Muscle layer of colon (tissue), 2 donors: ENCODE results near the gene KLLN.
A peak's percentile ranks its signal among the peaks of the same experiment; 100 is the strongest.
"Not testable (repeated sequence)": the region's sequence is repeated elsewhere in the genome, so short reads cannot be mapped to it uniquely, and the experiment has no call there.

ENCODE experiments used
- H3K27ac ChIP-seq: one replicate; pipeline ENCODE4 v1.7.0; 2013; ENCODE audit warnings: low read depth, mild to moderate bottlenecking, low read length, moderate library complexity
- H3K27me3 ChIP-seq, 2 donors: one replicate each; pipeline ENCODE4 v1.7.0; 2013; ENCODE audit warnings: low read length in 2 of 2, mild to moderate bottlenecking in 2 of 2; ENCODE audit not compliant: insufficient read depth in 2 of 2, control insufficient read depth in 1 of 2
- H3K36me3 ChIP-seq: one replicate; pipeline ENCODE4 v1.7.0; 2013; ENCODE audit warnings: mild to moderate bottlenecking, low read length; ENCODE audit not compliant: insufficient read depth
- H3K4me1 ChIP-seq: one replicate; pipeline ENCODE4 v1.7.0; 2013; ENCODE audit warnings: mild to moderate bottlenecking, low read length; ENCODE audit not compliant: insufficient read depth
- H3K4me3 ChIP-seq, 2 donors: one replicate each; pipeline ENCODE4 v1.7.0; 2013; ENCODE audit warnings: low read length in 2 of 2, low read depth in 1 of 2, mild to moderate bottlenecking in 1 of 2, moderate library complexity in 1 of 2
- H3K9ac ChIP-seq: one replicate; pipeline ENCODE4 v1.7.0; 2013; ENCODE audit warnings: low read length
- H3K9me3 ChIP-seq: one replicate; pipeline ENCODE4 v1.7.0; 2013; ENCODE audit warnings: mild to moderate bottlenecking, low read length
- donor health status: abdominal sarcoma.
- donor health status: Adenocarcinoma of cecum.

KLLN gene

GRCh38 chr10:87863053-87863943 is at the start of gene KLLN, which contains the start of gene PTEN:
Gene KLLN, minus strand, starts transcription at chr10:87863533. Its CDS starts 1,046 bp downstream, at chr10:87862487.
Gene PTEN, plus strand, starts transcription at chr10:87863625. Its CDS starts 845 bp downstream, at chr10:87864470.
- Histone ChIP-seq H3K9ac (peak within 1 kb of the TSS; percentile 83), H3K27ac (peak within 1 kb of the TSS; percentile 93), H3K27me3 (no peaks in the 10 kb centered on the region), H3K9me3 (no peaks in the 10 kb centered on the region), H3K4me1 (peaks cover 5% of the 10 kb centered on the region), H3K36me3 (no peaks in the 10 kb centered on the region), H3K4me3 (peak within 1 kb of the TSS; percentile 92 to 96)

GRCh38 chr10:87903396-87903795 is 40.1 kb upstream of the KLLN start:
- not testable (repeated sequence) for H3K4me3 ChIP-seq, H3K4me1 ChIP-seq, H3K9ac ChIP-seq, H3K9me3 ChIP-seq, H3K27me3 ChIP-seq, H3K27ac ChIP-seq, H3K36me3 ChIP-seq

GRCh38 chr10:87897957-87898356 is 34.6 kb upstream of the KLLN start:
- not testable (repeated sequence) for H3K9me3 ChIP-seq, H3K4me3 ChIP-seq, H3K27ac ChIP-seq, H3K9ac ChIP-seq, H3K4me1 ChIP-seq, H3K27me3 ChIP-seq, H3K36me3 ChIP-seq

- Histone ChIP-seq H3K27me3 (no peaks in the 10 kb centered on the region), H3K9me3 (no peaks in the 10 kb centered on the region), H3K9ac (no peak overlapping the region), H3K27ac (no peak overlapping the region), H3K4me3 (no peak overlapping the region), H3K36me3 (no peaks in the 10 kb centered on the region), H3K4me1 (no peaks in the 10 kb centered on the region)
Measured at GRCh38 chr10:87896216-87896615, 32.9 kb upstream of the KLLN start.

GRCh38 chr10:87895430-87895829 is 32.1 kb upstream of the KLLN start:
- no peaks in the 10 kb centered on the region for H3K9me3 ChIP-seq
- no peaks in the 10 kb centered on the region for H3K4me1 ChIP-seq
- H3K27ac ChIP-seq, result no peak overlapping the region
- no peaks in the 10 kb centered on the region for H3K36me3 ChIP-seq
- no peaks in the 10 kb centered on the region for H3K27me3 ChIP-seq
- H3K4me3 ChIP-seq, result no peak overlapping the region
- no peak overlapping the region for H3K9ac ChIP-seq

- Histone ChIP-seq H3K4me1 (peaks cover 4% of the 10 kb centered on the region), H3K4me3 (no peak overlapping the region), H3K9me3 (no peaks in the 10 kb centered on the region)
Measured at GRCh38 chr10:87887548-87888289, 24.4 kb upstream of the KLLN start.

GRCh38 chr10:87887146-87887545 is 23.8 kb upstream of the KLLN start:
- no peaks in the 10 kb centered on the region for H3K9me3 ChIP-seq
- H3K36me3 ChIP-seq, result peaks cover 12% of the 10 kb centered on the region
- H3K4me3 ChIP-seq, result no peak overlapping the region
- no peak overlapping the region for H3K27ac ChIP-seq
- H3K4me1 ChIP-seq, result peaks cover 7% of the 10 kb centered on the region
- no peak overlapping the region for H3K9ac ChIP-seq
- H3K27me3 ChIP-seq, result no peaks in the 10 kb centered on the region

More at GRCh38 chr10:87887548-87888289, 24.4 kb upstream of the KLLN start:
- Histone ChIP-seq H3K27ac (no peak overlapping the region), H3K36me3 (peaks cover 12% of the 10 kb centered on the region), H3K27me3 (no peaks in the 10 kb centered on the region), H3K9ac (no peak overlapping the region)

- peaks cover 12% of the 10 kb centered on the region for H3K36me3 ChIP-seq
- no peak overlapping the region for H3K9ac ChIP-seq
- H3K4me3 ChIP-seq, result no peak overlapping the region
- peaks cover 7% of the 10 kb centered on the region for H3K4me1 ChIP-seq
- no peaks in the 10 kb centered on the region for H3K9me3 ChIP-seq
- no peaks in the 10 kb centered on the region for H3K27me3 ChIP-seq
- no peak overlapping the region for H3K27ac ChIP-seq
Measured at GRCh38 chr10:87886635-87887034, 23.3 kb upstream of the KLLN start.

GRCh38 chr10:87882555-87883294 is 19.4 kb upstream of the KLLN start:
- H3K4me3 ChIP-seq, result no peak overlapping the region
- peaks cover 7% of the 10 kb centered on the region for H3K4me1 ChIP-seq

GRCh38 chr10:87881373-87882059 is 18.2 kb upstream of the KLLN start:
- not testable (repeated sequence) for H3K36me3 ChIP-seq, H3K4me3 ChIP-seq, H3K9me3 ChIP-seq, H3K9ac ChIP-seq, H3K27me3 ChIP-seq, H3K27ac ChIP-seq, H3K4me1 ChIP-seq

More at GRCh38 chr10:87882555-87883294, 19.4 kb upstream of the KLLN start:
- Histone ChIP-seq H3K9me3 (no peaks in the 10 kb centered on the region), H3K9ac (no peak overlapping the region), H3K36me3 (peaks cover 12% of the 10 kb centered on the region), H3K27me3 (no peaks in the 10 kb centered on the region), H3K27ac (no peak overlapping the region)

- no peaks in the 10 kb centered on the region for H3K9me3 ChIP-seq
- peaks cover 11% of the 10 kb centered on the region for H3K4me1 ChIP-seq
- H3K36me3 ChIP-seq, result no peaks in the 10 kb centered on the region
Measured at GRCh38 chr10:87880336-87880735, 17.0 kb upstream of the KLLN start.

More at GRCh38 chr10:87880336-87880735, 17.0 kb upstream of the KLLN start:
- Histone ChIP-seq H3K9ac (no peak overlapping the region), H3K4me3 (no peak overlapping the region), H3K27ac (no peak overlapping the region), H3K27me3 (no peaks in the 10 kb centered on the region)
